ENCODE data around the gene NFIA. TPM values are rescaled to one million over a fixed set of nuclear protein-coding genes. Genes with fewer than 3 reads are reported as not detected.

Gene NFIA
- total and polyA plus RNA-seq, 9 of the 15 experiments (the other 6 are each of a cell fraction or from before 2014, with no cell fraction given), result 5.3 to 24.9 (median 9.8) TPM

DNA sequence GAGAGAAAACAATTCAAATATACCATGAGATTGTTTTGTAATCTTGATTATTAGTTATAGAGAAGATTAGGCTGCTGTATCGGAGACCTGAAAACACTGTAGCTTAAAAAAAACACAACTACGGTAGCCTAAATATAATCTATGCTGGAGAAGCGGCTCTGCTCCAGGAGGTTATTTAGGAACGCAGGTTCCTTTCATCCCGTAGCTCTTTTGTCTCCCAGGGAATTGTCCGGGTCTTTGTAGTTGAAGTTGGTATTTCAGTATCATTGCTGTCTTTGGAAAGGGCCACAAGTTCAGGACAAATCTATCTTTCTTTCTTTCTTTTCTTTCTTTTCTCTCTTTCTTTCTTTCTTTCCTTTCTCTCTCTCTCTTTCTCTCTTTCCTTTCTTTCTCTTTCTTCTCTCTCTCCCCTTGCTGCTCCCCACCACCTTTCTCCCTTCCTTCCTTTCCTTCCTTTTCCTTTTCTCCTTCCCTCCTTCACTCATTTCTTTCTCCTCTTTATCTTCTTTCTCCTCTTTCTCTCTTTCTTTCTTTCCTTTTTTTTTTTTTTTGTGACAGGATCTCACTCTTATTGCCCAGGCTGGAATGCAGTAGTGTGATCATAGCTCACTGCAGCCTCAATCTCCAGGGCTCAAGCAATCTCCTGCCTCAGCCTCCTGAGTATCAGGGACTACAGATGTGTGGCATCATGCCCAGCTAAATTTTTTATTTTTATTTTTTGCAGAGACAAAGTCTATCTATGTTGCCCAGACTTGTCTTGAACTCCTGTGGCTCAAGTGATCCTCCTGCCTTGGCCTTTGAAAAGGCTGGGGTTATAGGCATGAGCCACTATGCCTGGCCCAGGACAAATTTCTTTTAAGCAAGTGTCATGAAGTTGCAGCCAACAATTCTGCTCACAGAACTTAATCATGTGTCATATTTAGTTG is 10.9 kb upstream of the NFIA start:
- ChIA-PET CTCF (ENCODE audit: low intra/inter-chr PET ratio) (no interaction called here), POLR2A (interaction anchor here (0.6 to 1.2 kb wide), 3 partner anchors 14 to 221 kb away, joined by 3 read pairs; no protein-coding TSS in a partner anchor)
- Histone ChIP-seq H4K20me1 (replicated peaks; ENCODE audit: control insufficient read depth, insufficient read depth, low read length) (no peaks in the 10 kb centered on the region), H3K9ac (ENCODE audit: insufficient read depth in 1 of 2, low read depth in 2 of 2, low read length in 2 of 2) (no peak overlapping the region; a peak in 1 of 4 replicates), H3K79me2 (ENCODE audit: control insufficient read depth, insufficient read depth, low read length) (no peaks in the 10 kb centered on the region), H3K9me3 (replicated peaks; ENCODE audit: control insufficient read depth, insufficient read depth, low read depth, low read length) (no peaks in the 10 kb centered on the region), H3K4me2 (ENCODE audit: insufficient read depth, low read length) (no peak overlapping the region), H3K4me3 (no peak overlapping the region), H3K36me3 (ENCODE audit: control insufficient read depth, insufficient read depth, low read length) (no peaks in the 10 kb centered on the region), H3K9me1 (ENCODE audit: control insufficient read depth, insufficient read depth, low read length) (no peaks in the 10 kb centered on the region), H3K27ac (ENCODE audit: extremely low read depth, low read depth, low read length) (no peak overlapping the region), H2AFZ (ENCODE audit: low read depth, low read length) (peak overlapping the region; percentile 93), H3K27me3 (ENCODE audit: control insufficient read depth in 2 of 2, insufficient read depth in 2 of 2, low read length in 2 of 2) (no peaks in the 10 kb centered on the region), H3K4me1 (replicated peaks in 1 of 2; ENCODE audit: control insufficient read depth in 2 of 2, insufficient read depth in 2 of 2, low read length in 2 of 2) (peaks cover 4 to 22% of the 10 kb centered on the region in 2 experiments; a peak in 4 of 5 replicates)
- FAIRE-seq (no peak), DNase-seq (ENCODE audit: extremely low read depth in 1 of 4, low spot score in 3 of 4) (no peak), ATAC-seq (no peak)
- in situ Hi-C loops (cut with MboI) (no loop called here), intact Hi-C loops (cut with micrococcal nuclease) (no loop called here)
- no TSS peak for BruUV-seq (replicated peaks)
- 48% methylated on average over 6 of the region's 6 CpGs for WGBS (ENCODE audit: insufficient coverage, low coverage, missing lambda C conversion rate)
- no peak for TF ChIP-seq TAF15 (IDR thresholded peaks at IDR 0.05; ENCODE audit: low read depth, low read length)
- TF ChIP-seq DACH1 (IDR thresholded peaks at IDR 0.05; ENCODE audit: partially characterized antibody), result no peak
- TF ChIP-seq C11orf30 (IDR thresholded peaks at IDR 0.05; ENCODE audit: low read depth), result no peak
- no peak for TF ChIP-seq ZNF766 (CRISPR knock-in tag; conservative IDR thresholded peaks at IDR 0.05)
- peak; percentile 73; the same call in 1 of the 2 replicates for TF ChIP-seq LARP7 (IDR thresholded peaks at IDR 0.05)
- TF ChIP-seq ZNF134 (CRISPR knock-in tag; conservative IDR thresholded peaks at IDR 0.05), result no peak
- TF ChIP-seq, protein P1, sequence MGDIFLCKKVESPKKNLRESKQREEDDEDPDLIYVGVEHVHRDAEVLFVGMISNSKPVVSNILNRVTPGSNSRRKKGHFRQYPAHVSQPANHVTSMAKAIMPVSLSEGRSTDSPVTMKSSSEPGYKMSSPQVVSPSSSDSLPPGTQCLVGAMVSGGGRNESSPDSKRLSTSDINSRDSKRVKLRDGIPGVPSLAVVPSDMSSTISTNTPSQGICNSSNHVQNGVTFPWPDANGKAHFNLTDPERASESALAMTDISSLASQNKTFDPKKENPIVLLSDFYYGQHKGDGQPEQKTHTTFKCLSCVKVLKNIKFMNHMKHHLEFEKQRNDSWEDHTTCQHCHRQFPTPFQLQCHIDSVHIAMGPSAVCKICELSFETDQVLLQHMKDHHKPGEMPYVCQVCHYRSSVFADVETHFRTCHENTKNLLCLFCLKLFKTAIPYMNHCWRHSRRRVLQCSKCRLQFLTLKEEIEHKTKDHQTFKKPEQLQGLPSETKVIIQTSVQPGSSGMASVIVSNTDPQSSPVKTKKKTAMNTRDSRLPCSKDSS (IDR thresholded peaks at IDR 0.05; ENCODE audit: low read depth, partially characterized antibody), result no peak
- no peak for TF ChIP-seq ETS2 (tag; IDR thresholded peaks at IDR 0.05; ENCODE audit: borderline replicate concordance, poor library complexity, severe bottlenecking)
- TF ChIP-seq ARID1B (IDR thresholded peaks at IDR 0.05), result 0 out of 2 replicates have a peak, but pooled peaks have one; percentile 9
- TF ChIP-seq, protein P2, sequence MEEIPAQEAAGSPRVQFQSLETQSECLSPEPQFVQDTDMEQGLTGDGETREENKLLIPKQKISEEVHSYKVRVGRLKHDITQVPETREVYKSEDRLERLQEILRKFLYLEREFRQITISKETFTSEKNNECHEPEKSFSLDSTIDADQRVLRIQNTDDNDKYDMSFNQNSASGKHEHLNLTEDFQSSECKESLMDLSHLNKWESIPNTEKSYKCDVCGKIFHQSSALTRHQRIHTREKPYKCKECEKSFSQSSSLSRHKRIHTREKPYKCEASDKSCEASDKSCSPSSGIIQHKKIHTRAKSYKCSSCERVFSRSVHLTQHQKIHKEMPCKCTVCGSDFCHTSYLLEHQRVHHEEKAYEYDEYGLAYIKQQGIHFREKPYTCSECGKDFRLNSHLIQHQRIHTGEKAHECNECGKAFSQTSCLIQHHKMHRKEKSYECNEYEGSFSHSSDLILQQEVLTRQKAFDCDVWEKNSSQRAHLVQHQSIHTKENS (CRISPR knock-in tag; IDR thresholded peaks at IDR 0.05), result no peak
- TF ChIP-seq, protein P3, sequence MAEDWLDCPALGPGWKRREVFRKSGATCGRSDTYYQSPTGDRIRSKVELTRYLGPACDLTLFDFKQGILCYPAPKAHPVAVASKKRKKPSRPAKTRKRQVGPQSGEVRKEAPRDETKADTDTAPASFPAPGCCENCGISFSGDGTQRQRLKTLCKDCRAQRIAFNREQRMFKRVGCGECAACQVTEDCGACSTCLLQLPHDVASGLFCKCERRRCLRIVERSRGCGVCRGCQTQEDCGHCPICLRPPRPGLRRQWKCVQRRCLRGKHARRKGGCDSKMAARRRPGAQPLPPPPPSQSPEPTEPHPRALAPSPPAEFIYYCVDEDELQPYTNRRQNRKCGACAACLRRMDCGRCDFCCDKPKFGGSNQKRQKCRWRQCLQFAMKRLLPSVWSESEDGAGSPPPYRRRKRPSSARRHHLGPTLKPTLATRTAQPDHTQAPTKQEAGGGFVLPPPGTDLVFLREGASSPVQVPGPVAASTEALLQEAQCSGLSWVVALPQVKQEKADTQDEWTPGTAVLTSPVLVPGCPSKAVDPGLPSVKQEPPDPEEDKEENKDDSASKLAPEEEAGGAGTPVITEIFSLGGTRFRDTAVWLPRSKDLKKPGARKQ (CRISPR knock-in tag; IDR thresholded peaks at IDR 0.05), result no peak
- TF ChIP-seq, protein P4, sequence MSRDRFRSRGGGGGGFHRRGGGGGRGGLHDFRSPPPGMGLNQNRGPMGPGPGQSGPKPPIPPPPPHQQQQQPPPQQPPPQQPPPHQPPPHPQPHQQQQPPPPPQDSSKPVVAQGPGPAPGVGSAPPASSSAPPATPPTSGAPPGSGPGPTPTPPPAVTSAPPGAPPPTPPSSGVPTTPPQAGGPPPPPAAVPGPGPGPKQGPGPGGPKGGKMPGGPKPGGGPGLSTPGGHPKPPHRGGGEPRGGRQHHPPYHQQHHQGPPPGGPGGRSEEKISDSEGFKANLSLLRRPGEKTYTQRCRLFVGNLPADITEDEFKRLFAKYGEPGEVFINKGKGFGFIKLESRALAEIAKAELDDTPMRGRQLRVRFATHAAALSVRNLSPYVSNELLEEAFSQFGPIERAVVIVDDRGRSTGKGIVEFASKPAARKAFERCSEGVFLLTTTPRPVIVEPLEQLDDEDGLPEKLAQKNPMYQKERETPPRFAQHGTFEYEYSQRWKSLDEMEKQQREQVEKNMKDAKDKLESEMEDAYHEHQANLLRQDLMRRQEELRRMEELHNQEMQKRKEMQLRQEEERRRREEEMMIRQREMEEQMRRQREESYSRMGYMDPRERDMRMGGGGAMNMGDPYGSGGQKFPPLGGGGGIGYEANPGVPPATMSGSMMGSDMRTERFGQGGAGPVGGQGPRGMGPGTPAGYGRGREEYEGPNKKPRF (IDR thresholded peaks at IDR 0.05; ENCODE audit: low read depth, low read length), result no peak
- TF ChIP-seq, protein P5, sequence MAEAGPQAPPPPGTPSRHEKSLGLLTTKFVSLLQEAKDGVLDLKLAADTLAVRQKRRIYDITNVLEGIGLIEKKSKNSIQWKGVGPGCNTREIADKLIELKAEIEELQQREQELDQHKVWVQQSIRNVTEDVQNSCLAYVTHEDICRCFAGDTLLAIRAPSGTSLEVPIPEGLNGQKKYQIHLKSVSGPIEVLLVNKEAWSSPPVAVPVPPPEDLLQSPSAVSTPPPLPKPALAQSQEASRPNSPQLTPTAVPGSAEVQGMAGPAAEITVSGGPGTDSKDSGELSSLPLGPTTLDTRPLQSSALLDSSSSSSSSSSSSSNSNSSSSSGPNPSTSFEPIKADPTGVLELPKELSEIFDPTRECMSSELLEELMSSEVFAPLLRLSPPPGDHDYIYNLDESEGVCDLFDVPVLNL (CRISPR knock-in tag; IDR thresholded peaks at IDR 0.05; ENCODE audit: low read depth), result no peak
